IPS DF 19.7 (cell line): Measurements from ENCODE around the gene DSTYK.

Experiments
- DNase-seq: peaks from one replicate; pipeline ENCODE4 v3.0.0-alpha.2; 2013; ENCODE audit warnings: low read depth, low spot score

DSTYK gene

GRCh38 chr1:205211169-205211838 lies at the start of gene DSTYK:
DSTYK (minus strand) TSS chr1:205211702; CDS start chr1:205211535, 167 bp downstream.
- peak; percentile 91 for DNase-seq

GRCh38 chr1:205259998-205260397 lies 48.5 kb upstream of the DSTYK start:
- DNase-seq = no peak

GRCh38 chr1:205259324-205259832 lies 47.9 kb upstream of the DSTYK start:
- DNase-seq = no peak

GRCh38 chr1:205258719-205259118 lies 47.2 kb upstream of the DSTYK start:
- DNase-seq = no peak

GRCh38 chr1:205258261-205258691 lies 46.8 kb upstream of the DSTYK start:
- DNase-seq = no peak

- no peak for DNase-seq
These were observed 46.2 kb upstream of the DSTYK start for GRCh38 chr1:205257735-205258134.

GRCh38 chr1:205256951-205257625 lies 45.6 kb upstream of the DSTYK start:
- no peak for DNase-seq

GRCh38 chr1:205255941-205256780 lies 44.7 kb upstream of the DSTYK start:
- DNase-seq = peak; percentile 28

GRCh38 chr1:205251576-205251975 lies 40.1 kb upstream of the DSTYK start:
- no peak for DNase-seq

GRCh38 chr1:205250699-205251098 lies 39.2 kb upstream of the DSTYK start:
- DNase-seq = no peak

GRCh38 chr1:205249651-205250050 lies 38.1 kb upstream of the DSTYK start:
- DNase-seq = no peak

GRCh38 chr1:205248793-205249601 lies 37.5 kb upstream of the DSTYK start:
- DNase-seq = no peak

GRCh38 chr1:205247130-205247921 lies 35.8 kb upstream of the DSTYK start:
- no peak for DNase-seq

GRCh38 chr1:205246351-205247119 lies 35.0 kb upstream of the DSTYK start:
- DNase-seq = no peak

GRCh38 chr1:205245096-205245495 lies 33.6 kb upstream of the DSTYK start:
- no peak for DNase-seq

- no peak for DNase-seq
These were observed 32.9 kb upstream of the DSTYK start for GRCh38 chr1:205244384-205244783.

- DNase-seq = no peak
These were observed 32.1 kb upstream of the DSTYK start for GRCh38 chr1:205243350-205244191.

- no peak for DNase-seq
These were observed 30.0 kb upstream of the DSTYK start for GRCh38 chr1:205241366-205242030.
